Measurements from ENCODE around the gene LURAP1L.

DNA sequence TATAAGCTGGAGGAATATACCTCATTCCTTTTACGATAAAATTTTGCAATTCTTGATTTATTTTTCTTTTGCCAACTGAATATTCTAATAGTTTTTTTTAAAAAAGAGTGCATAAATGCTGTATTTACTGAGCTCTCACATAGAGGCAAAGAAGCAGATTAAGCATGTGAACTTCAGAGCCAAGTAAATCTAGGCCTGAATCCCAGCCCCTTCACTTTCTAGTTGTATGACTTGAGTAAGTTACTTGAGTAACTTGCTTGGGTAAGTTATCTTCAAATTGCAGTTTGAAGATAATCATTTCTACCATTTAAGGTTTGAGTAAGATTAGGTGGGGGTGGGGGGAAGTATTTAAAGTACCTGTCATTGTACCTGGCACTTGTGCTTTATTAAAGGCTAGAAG is 21.8 kb downstream of the LURAP1L start:
- no peak for TF ChIP-seq EZH2 (IDR thresholded peaks at IDR 0.05)
- TF ChIP-seq POLR2AphosphoS5 (IDR thresholded peaks at IDR 0.05; ENCODE audit: borderline replicate concordance, low read depth, low read length): no peak

Measured in SK-N-MC (cell line).